Measurements from ENCODE around the gene POLR2C. TPM values are rescaled to one million over a fixed set of nuclear protein-coding genes. Genes with fewer than 3 reads are reported as not detected.

Gene POLR2C
- total RNA-seq, 6 experiments from 2014 or later = 66.0 to 79.4 (median 71.3) TPM

DNA sequence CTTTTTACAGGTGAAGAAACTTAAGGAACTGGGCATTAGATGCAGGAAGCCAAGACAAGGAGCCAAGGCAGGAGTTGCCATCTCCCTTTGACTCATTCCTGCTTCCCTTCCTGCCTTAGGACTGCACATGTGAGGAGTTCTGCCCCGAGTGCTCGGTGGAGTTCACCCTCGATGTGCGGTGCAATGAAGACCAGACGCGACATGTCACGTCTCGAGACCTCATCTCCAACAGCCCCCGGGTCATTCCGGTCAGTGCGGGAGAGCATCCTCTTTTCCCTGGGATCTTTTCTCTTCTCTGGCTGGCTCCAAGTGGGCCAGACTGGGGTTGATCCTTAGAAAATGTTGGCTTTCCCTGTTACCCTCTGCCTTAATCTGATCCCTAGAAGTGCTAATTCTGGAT is 6.6 kb downstream of the POLR2C start:
- Mint-ChIP-seq H3K36me3 (ENCODE audit: low read depth) (peaks cover 20% of the 10 kb centered on the region; the same call in 1 of the 2 replicates), H3K9me3 (no peaks in the 10 kb centered on the region), H3K27me3 (ENCODE audit: insufficient read depth) (peaks cover 4% of the 10 kb centered on the region; the same call in 1 of the 2 replicates), H3K4me3 (no peak overlapping the region), H3K4me1 (ENCODE audit: low read depth) (peaks cover 22% of the 10 kb centered on the region), H3K27ac (no peak overlapping the region)
- TF ChIP-seq, protein P1, sequence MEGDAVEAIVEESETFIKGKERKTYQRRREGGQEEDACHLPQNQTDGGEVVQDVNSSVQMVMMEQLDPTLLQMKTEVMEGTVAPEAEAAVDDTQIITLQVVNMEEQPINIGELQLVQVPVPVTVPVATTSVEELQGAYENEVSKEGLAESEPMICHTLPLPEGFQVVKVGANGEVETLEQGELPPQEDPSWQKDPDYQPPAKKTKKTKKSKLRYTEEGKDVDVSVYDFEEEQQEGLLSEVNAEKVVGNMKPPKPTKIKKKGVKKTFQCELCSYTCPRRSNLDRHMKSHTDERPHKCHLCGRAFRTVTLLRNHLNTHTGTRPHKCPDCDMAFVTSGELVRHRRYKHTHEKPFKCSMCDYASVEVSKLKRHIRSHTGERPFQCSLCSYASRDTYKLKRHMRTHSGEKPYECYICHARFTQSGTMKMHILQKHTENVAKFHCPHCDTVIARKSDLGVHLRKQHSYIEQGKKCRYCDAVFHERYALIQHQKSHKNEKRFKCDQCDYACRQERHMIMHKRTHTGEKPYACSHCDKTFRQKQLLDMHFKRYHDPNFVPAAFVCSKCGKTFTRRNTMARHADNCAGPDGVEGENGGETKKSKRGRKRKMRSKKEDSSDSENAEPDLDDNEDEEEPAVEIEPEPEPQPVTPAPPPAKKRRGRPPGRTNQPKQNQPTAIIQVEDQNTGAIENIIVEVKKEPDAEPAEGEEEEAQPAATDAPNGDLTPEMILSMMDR (IDR thresholded peaks at IDR 0.05) = no peak
- no peak for DNase-seq

DNA sequence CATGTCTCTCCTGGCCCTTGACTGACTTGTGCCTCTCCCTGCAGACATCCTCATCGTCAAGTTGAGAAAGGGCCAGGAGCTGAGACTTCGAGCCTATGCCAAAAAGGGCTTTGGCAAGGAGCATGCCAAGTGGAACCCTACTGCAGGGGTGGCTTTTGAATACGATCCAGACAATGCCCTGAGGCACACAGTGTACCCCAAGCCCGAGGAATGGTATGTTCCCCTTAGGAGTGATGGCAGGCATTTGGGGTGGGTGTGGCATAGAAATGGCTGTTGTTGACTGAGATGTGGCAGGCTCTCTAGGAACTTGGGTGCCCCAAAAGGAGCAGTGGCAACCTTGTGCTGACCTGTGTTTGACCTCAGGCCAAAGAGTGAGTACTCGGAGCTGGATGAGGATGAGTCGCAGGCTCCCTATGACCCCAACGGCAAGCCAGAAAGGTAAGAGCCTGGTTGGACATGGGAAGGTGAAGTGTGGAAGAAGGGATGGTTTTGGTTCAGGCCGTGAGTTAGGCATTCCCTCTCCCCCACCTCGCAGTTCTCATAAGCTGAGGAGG is 7.5 kb downstream of the POLR2C start:
- Mint-ChIP-seq H3K4me3 (no peak overlapping the region), H3K9me3 (no peaks in the 10 kb centered on the region), H3K27me3 (ENCODE audit: insufficient read depth) (peaks cover 1% of the 10 kb centered on the region; the same call in 1 of the 2 replicates), H3K27ac (peak overlapping the region; percentile 4; the same call in 1 of the 2 replicates), H3K36me3 (ENCODE audit: low read depth) (peaks cover 12% of the 10 kb centered on the region; the same call in 1 of the 2 replicates), H3K4me1 (ENCODE audit: low read depth) (peaks cover 13% of the 10 kb centered on the region)
- DNase-seq = no peak
- TF ChIP-seq, protein P1 (IDR thresholded peaks at IDR 0.05) = no peak

DNA sequence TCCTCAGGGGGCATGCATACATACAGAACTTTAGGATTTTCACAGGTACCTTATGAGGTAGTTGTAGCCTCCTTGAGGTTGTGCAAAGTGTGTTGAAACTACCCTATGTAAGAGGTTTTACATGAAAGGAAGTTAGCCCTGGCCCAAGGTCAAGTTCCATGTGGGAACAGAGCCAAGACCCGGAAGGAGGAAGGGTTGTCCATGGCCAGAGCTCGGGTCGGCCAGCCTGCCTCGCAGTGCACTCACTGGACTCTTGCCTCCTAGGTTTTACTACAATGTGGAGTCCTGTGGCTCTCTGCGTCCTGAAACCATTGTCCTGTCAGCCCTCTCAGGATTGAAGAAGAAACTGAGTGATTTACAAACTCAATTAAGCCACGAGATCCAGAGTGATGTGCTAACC is 8.2 kb downstream of the POLR2C start:
- H3K4me1 Mint-ChIP-seq (ENCODE audit: low read depth) = peaks cover 12% of the 10 kb centered on the region; the same call in 1 of the 2 replicates
- no peaks in the 10 kb centered on the region for H3K9me3 Mint-ChIP-seq
- H3K4me3 Mint-ChIP-seq = no peak overlapping the region
- no peak for DNase-seq
- peaks cover 1% of the 10 kb centered on the region; the same call in 1 of the 2 replicates for H3K27me3 Mint-ChIP-seq (ENCODE audit: insufficient read depth)
- H3K36me3 Mint-ChIP-seq (ENCODE audit: low read depth) = peaks cover 10% of the 10 kb centered on the region; the same call in 1 of the 2 replicates
- TF ChIP-seq, protein P1 (IDR thresholded peaks at IDR 0.05) = no peak
- H3K27ac Mint-ChIP-seq = peak overlapping the region; percentile 16; the same call in 1 of the 2 replicates

DNA sequence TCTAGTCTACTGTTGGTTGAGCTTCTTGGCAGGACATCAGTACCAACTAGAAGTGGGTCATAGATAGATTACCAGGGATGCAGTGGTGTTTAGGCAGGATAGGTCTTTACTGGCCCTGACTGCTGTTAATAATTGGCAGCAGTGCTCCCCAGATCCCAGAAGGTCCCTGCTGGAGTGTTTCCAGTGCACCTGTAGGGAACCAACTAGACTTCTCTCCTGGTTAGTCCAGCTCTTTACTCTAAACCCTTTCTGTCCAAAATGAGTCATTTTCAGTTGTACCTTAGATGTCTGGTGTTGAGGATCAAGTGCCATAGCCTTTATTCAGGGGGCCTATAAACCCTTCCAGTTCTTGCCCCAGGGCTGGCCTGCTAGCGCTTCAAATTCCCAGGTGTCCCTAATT is 8.7 kb downstream of the POLR2C start:
- Mint-ChIP-seq H3K9me3 (no peaks in the 10 kb centered on the region), H3K4me3 (no peak overlapping the region), H3K4me1 (ENCODE audit: low read depth) (peaks cover 12% of the 10 kb centered on the region; the same call in 1 of the 2 replicates), H3K36me3 (ENCODE audit: low read depth) (peaks cover 5% of the 10 kb centered on the region; the same call in 1 of the 2 replicates), H3K27me3 (ENCODE audit: insufficient read depth) (peaks cover 1% of the 10 kb centered on the region; the same call in 1 of the 2 replicates), H3K27ac (no peak overlapping the region)
- no peak for DNase-seq
- TF ChIP-seq, protein P1 (IDR thresholded peaks at IDR 0.05) = no peak

DNA sequence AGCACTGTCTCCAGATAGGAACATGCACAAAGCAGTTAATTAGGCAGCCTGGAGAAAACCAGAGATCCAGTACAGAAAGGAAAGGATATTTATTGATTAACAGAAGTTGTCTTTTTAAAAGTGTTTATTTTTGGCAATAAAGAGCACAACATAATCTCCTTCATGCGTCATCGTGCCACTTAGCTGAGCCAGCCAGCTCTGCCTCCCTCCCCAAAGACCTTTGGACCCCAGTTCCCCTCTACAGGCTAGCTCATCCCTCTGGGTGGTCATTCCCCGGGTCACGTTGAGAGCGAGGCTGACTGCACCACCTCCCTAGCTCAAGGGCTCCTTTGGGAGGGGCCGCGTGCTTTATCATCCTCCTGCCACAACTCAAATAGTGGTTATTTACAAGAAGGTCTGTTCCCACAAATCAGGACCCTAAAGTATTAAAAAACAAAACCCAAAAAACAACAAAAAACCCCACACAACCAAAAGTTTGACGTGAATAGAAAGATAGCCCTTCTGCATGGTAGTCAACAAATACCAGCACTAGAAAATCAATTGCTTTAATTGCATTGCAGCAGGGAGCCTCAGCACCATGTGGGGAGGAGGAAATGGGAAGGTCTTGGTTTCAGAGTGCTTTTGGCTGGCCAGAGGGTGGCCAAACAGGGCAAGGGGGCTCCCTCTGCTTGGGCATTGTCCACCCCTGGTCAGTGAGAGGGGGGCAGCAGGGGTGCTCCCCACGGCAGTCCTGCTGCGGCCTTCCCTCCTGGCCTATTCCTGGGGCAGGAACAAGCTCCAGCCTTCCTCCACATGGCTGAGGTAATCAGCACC is 9.6 kb downstream of the POLR2C start:
- DNase-seq = no peak
- H3K27ac Mint-ChIP-seq = no peak overlapping the region
- H3K4me1 Mint-ChIP-seq (ENCODE audit: low read depth) = peaks cover 12% of the 10 kb centered on the region; the same call in 1 of the 2 replicates
- peaks cover 4% of the 10 kb centered on the region; the same call in 1 of the 2 replicates for H3K36me3 Mint-ChIP-seq (ENCODE audit: low read depth)
- peaks cover 1% of the 10 kb centered on the region; the same call in 1 of the 2 replicates for H3K27me3 Mint-ChIP-seq (ENCODE audit: insufficient read depth)
- no peak overlapping the region for H3K4me3 Mint-ChIP-seq
- TF ChIP-seq, protein P1 (IDR thresholded peaks at IDR 0.05) = no peak
- no peaks in the 10 kb centered on the region for H3K9me3 Mint-ChIP-seq
